Erythroblast (primary cell): Measurements from ENCODE around the gene PIP4K2C.

Experiments
- DNase-seq, 2 experiments: peaks; one replicate each; lab custom pipeline; 2025; lab: John Stamatoyannopoulos, UW
- GATA1 ChIP-seq: IDR thresholded peaks from 2 replicates; pipeline ENCODE4 v1.6.1; 2011; ENCODE audit warnings: low read depth, mild to moderate bottlenecking, control low read depth, low read length, moderate library complexity
- POLR2A ChIP-seq: IDR thresholded peaks from 2 replicates; pipeline ENCODE4 v1.6.1; 2011; ENCODE audit warnings: mild to moderate bottlenecking, low read length

PIP4K2C gene

DNA sequence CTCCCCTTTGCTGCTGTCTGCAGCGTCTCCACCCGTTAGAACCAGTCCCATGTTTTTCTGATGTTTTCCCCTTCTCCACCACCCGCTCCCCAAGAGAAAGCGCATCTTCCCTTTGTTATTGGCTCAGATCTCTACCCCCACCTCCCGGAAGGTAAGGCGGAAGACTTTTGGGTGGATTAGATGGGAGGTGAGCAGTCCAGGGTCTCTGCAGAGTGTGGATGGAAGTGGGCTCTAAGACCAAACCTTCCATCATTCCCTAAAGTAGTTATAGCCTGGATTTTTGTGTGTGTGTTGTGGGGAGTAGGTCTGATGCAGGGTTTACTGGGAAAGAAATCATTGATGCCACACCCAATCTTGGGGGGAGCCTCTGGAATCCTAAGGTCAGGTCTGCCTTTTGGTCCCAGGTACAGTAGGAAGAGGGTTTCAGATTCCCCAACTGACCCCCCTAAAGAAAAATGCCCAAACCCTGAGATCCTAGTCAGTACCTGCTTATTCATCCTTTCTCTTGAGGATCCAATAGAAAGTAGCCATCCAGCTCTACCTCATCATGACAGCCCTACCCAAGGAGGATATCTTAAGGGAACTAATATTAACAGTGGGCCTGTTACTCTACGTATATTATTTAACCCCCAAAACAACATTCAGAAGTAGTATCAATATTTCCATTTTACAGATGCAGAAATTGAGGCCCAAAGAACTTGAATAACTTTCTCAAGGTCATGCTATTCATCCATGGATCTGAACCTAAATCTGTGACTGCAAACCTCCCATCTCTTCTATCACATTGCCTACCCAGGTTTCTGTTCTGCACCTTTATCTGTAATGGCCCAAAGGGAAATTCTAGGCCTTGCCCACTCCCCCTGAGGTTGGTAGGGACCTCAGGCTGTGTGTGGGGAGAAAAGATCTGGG lies 40.1 kb upstream of the PIP4K2C start:
- DNase-seq, result peak in 1 of 2 experiments; percentile 56
- TF ChIP-seq GATA1 (no peak), POLR2A (no peak)

DNA sequence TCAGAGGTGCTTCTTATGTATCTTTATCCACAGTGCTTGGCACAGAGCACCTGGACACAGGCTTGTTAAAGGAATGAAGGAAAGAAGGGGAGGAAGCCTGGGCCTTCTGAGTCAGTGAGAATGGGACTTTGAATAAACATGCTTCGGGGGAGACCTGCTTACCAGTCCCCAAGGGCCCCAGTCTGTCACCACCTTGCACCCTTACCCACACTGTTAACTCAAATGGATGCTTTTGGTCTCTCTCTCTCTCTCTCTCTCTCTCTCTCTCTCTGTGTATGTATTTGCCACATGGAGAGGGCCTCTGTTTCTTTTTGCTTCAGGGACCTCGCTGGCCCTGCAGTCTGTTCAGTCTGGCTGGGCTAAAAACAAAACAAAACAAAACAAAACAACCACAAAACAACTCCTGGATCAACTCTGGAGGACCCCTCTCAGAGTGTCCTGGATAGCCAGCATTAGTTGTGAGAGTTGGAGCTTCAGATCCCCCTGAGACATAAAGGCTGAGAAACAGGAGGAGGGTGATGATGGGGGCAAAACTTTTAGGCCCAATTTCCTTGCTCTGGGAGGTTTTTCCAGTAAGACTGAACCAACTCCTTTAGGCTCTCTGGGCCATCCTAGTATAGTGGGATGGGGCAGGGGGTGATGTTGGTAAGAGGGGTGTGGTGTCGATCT lies 39.2 kb upstream of the PIP4K2C start:
- peak; percentile 66 to 68 for DNase-seq
- TF ChIP-seq GATA1 (no peak), POLR2A (no peak)

DNA sequence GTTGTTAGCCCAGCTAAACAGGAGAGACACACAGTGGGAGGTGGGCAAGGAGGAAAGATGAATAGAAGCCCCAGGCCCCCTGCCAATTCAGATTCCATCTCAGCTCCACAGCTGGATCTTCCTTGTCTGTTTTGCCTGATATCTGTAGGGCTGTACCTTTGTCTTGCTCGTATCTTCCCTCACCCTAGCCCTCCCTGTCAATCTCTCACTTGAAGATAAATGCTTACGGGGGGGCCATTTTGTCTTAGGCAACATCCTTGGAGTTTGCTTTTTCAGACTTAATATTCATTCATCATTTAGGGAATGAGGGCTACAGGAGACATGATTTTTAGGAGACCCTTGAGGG lies 38.7 kb upstream of the PIP4K2C start:
- peak; percentile 83 to 93 for DNase-seq
- TF ChIP-seq POLR2A (no peak), GATA1 (peak; percentile 53)

DNA sequence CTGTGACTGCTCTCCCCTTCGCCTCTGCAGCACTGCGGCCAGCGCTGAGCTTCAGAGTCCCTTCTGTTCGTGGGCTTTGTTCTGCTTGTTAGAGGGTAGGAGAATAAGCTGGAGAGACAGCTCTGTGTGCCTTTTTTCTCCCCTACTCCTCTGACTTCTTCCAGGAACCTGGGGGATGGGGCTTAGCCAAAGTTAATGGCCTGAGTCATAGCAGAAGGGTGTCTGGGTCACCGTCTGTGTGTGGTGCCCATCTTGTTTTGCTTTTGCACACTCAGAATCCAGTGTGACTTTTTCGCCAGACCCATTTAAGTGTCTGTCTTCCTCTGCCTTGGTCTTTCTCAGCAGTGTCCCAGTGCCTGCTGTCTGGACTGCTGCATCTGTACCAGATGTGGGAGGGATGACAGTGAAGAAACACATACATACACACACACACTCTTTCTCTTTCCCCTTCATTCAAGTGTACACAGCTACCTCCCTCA lies 38.1 kb upstream of the PIP4K2C start:
- DNase-seq, result peak; percentile 57 to 62
- no peak for TF ChIP-seq GATA1
- TF ChIP-seq POLR2A, result no peak

DNA sequence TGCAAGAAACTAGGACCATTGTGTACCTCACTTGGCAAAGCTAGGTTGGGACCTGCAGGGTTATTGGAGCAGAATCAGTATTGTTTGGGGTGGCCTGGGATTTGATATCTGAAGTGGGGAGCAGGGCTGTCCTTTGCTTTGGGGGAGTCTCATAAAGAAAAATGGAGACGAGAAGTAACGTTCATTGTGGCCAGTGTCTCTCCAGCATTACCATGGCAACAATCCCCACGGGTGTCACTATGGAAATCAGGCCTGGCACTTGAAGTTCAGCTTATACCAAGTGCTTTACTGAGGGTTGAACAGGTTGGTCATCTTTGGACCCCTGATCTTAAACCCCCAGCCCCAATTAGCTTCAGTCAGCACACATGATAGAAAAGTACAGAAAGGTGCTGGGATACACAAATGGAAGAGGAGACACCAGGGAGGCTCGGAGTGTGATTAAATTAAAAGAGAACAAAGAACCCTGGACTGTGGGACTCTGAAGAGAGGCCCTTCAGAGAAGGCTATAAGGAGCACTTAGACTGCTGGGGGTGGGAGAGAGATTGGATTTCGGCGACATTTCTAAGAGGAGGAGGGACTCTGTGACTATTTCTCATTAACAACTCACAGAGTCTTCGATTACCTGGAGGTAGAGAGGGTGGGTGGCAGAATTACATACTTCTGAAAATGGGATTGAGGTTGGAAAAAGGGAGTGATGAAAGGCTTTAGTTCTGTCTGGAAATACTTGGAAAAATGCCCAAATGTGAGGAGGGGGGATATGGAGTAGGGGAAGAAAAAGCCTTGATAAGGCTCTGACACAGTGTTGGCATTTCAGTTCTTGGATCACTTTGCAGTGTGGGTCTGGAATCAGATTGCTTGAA lies 37.4 kb upstream of the PIP4K2C start:
- no peak for DNase-seq
- TF ChIP-seq GATA1, result no peak
- TF ChIP-seq POLR2A, result no peak

DNA sequence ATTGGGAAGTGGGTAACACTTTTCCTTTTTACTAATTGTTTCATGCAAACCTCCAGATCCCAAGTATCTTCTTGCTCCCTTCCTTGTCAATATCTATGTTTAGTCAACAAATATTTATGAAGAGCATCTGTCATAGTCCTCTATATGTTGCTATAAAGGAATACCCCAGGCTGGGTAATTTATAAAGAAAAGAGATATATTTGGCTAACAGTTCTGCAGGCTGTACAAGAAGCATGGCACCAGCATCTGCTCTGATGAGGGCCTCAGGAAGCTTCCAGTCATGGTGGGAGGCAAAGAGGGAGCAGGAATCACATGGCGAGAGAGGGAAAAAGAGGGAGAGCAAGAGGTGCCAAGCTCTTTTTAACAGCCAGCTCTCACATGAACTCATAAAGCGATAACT lies 36.5 kb upstream of the PIP4K2C start:
- no peak for DNase-seq
- TF ChIP-seq POLR2A (no peak), GATA1 (no peak)

DNA sequence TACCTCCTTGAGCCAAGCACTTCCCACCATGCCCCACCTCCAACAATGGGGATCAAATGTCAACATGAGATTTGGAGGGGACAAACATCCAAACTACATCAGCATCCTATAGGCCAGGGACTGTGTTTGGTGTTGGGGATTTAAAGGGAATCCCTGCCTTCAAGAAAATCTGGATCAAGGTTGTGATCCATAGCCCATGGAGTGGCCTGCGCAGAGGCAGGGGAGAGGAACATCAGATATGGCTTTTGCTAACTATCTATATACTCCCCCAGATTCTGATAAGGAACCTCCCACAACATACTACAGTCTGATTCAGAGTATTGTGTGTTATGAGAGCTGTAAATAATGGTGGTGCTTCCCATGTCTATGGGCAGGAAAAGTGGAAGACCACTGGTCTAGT lies 36.1 kb upstream of the PIP4K2C start:
- no peak for TF ChIP-seq POLR2A
- no peak for TF ChIP-seq GATA1
- no peak for DNase-seq

DNA sequence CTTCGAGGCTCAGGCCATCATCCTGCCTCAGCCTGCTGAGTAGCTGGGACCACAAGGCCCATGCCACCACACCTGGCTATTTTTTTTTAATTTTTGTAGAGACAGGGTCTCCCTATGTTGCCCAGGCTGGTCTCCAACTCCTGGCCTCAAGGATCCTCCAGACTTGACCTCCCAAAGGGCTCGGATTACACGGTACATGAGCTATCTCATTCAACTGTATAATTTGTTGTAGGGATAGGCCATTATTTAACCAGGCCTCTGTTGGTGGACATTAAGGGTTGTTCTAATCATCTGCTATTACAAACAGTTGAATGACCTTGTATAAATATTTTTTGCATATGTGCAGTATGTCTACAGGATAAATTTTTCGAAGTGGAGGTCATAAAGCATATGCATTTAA lies 32.1 kb upstream of the PIP4K2C start:
- TF ChIP-seq GATA1, result no peak
- TF ChIP-seq POLR2A, result no peak
- no peak for DNase-seq

DNA sequence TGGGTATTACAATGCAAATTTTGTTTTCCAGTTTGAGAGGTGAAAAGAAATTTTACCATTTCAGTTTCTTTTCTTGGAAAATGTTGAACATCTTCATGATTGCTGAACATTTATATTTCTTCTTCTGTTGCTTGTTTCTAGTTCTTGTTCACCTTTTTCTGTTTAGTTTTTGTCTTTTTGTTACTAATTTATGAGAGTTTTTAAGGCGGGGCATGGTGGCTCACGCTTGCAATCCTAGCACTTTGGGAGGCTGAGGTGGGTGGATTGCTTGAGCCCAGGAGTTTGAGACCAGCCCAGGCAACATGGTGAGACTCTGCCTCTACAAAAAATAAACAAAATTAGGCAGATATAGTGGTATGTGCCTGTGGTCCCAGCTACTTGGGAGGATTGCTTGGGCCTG lies 30.5 kb upstream of the PIP4K2C start:
- TF ChIP-seq GATA1, result no peak
- no peak for TF ChIP-seq POLR2A
- no peak for DNase-seq

DNA sequence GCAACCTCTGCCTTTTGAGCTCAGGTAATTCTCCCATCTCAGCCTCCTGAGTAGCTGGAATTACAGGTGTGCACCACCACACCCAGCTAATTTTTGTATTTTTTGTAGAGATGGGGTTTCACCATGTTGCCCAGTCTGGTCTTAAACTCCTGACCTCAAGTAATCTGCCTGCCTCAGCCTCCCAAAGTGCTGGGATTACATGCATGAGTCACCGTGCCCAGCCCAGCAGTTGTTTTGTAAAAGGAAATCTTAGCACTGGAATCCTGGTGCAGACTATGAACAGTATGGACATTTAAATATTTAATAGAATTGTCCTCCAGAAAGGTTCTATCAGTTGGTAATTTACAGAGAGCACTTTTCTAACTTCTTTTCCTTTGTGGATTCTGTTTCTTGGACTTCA lies 29.9 kb upstream of the PIP4K2C start:
- DNase-seq, result peak in 1 of 2 experiments; percentile 32

DNA sequence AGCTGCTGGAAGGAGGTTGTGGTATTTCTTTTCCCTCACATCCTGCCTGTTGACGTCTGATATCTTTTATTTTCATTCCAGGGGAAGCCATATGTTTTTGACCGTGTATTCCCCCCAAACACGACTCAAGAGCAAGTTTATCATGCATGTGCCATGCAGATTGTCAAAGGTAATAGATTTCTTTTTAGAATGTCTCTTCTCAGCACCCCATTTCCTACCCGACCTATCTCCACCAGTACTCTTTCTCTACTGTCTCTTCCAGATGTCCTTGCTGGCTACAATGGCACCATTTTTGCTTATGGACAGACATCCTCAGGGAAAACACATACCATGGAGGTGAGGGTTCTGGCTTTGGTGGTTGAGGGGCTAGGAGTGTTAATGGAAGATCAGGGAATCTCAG lies 27.6 kb upstream of the PIP4K2C start:
- no peak for TF ChIP-seq POLR2A
- DNase-seq, result no peak

DNA sequence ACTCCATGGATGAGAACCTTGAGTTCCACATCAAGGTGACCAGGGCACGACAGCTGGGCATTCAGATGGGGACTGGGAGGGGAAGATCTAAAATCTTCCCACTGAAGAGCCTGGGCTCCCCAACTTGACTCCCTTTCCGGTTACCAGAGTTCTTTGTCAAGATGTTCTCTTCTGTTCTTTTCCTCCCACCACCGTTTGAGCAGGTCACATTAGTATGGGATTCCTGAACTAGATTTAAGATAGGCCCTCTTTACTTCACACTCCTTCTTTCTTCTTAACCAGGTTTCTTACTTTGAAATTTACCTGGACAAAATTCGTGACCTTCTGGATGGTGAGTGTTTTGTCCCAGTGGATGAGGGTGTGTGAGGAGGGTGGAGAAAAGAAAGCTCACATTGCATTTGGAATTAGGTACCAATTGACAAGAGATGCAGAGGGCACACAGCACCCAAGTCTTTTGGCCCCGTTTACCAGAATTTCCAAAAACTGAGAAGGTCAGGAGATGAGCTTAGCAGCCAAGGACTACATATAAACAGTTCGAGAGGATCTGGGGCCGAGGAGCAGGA lies 26.7 kb upstream of the PIP4K2C start:
- TF ChIP-seq POLR2A (no peak), GATA1 (no peak)
- no peak for DNase-seq

DNA sequence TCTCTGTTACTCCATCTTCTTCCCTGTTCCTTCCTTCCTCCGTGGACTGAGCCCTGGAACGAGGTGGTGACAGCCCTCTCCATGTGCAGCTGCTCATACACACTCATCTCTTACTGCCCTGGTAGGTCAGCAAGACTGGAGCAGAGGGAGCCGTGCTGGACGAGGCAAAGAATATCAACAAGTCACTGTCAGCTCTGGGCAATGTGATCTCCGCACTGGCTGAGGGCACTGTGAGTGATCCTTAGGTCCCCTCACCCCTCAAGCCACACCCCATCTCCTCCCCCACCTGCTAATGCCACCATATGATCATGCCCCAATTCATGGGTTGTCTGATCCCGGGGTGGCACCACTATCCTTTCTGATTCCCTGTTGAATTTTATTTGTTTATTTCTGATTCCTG lies 22.2 kb upstream of the PIP4K2C start:
- no peak for DNase-seq
- TF ChIP-seq POLR2A, result no peak
- TF ChIP-seq GATA1, result no peak
